Tracheal epithelial cell (primary cell): ENCODE data around the gene CWC25. TPM values are rescaled to one million over a fixed set of nuclear protein-coding genes. Genes with fewer than 3 reads are reported as not detected.

Source experiments
- total RNA-seq: library from RNA; depleted of rRNA; stranded (reverse); fragments of >200 nt; gene quantifications from 2 replicates; pipeline ENCODE4 v1.2.1, GENCODE V29; 2014

CWC25 gene
- 7.5 TPM in 2 replicates for total RNA-seq

GRCh38 chr17:38824899-38825761, at the start of gene CWC25:
CWC25 (minus strand) TSS chr17:38825321; CDS start chr17:38825183, 138 bp downstream.

GRCh38 chr17:38869526-38870258, 44.6 kb upstream of the CWC25 start, which contains the start of gene LASP1:
LASP1 (plus strand) TSS chr17:38870058; CDS start chr17:38870190, 132 bp downstream.

GRCh38 chr17:38853292-38854219, 28.4 kb upstream of the CWC25 start, which contains the start of gene RPL23:
RPL23 (minus strand) TSS chr17:38853721; CDS start chr17:38853710, 11 bp downstream.

GRCh38 chr17:38799501-38800236, 25.5 kb downstream of the CWC25 start, which contains the start of gene PIP4K2B:
PIP4K2B (minus strand) TSS chr17:38799556; CDS start chr17:38799424, 132 bp downstream.

GRCh38 chr17:38752308-38753070, 72.6 kb downstream of the CWC25 start, which contains the start of gene PSMB3:
PSMB3 (plus strand) TSS chr17:38752741; CDS start chr17:38752827, 86 bp downstream.

Other genes starting within 250 kb of the CWC25 start
- 0.24 and 1.7 TPM in 2 replicates for gene SRCIN1, start 219.4 kb downstream of the CWC25 start, total RNA-seq
- gene EPOP, start 150.4 kb downstream of the CWC25 start, total RNA-seq = 3.8 and 6.0 TPM in 2 replicates
- 13.6 and 15.9 TPM in 2 replicates for gene MLLT6, start 120.0 kb downstream of the CWC25 start, total RNA-seq
- 2.8 and 4.8 TPM in 2 replicates for gene CISD3, start 95.0 kb downstream of the CWC25 start, total RNA-seq
- 1.4 and 4.0 TPM in 2 replicates for gene PCGF2, start 77.0 kb downstream of the CWC25 start, total RNA-seq
- 181 and 296 TPM in 2 replicates for gene PSMB3, start 72.6 kb downstream of the CWC25 start, total RNA-seq
- gene PIP4K2B, start 25.8 kb downstream of the CWC25 start, total RNA-seq = 32.0 and 38.8 TPM in 2 replicates
- 1,911 and 1,953 TPM in 2 replicates for gene RPL23, start 28.4 kb upstream of the CWC25 start, total RNA-seq
- 47.1 and 89.9 TPM in 2 replicates for gene LASP1, start 44.7 kb upstream of the CWC25 start, total RNA-seq
- under 0.01 TPM in 1 of 2 replicates, not detected in the other for gene FBXO47, start 142.1 kb upstream of the CWC25 start, total RNA-seq